Liver (tissue), 9 donors: Measurements from ENCODE around the gene FAM168B. TPM values are rescaled to one million over a fixed set of nuclear protein-coding genes. Genes with fewer than 3 reads are reported as not detected.

ENCODE experiments used
- DNase-seq: peaks from one replicate; pipeline ENCODE4 v3.0.0-alpha.2; 2017; ENCODE audit warnings: low spot score
- H3K27ac ChIP-seq, 2 donors: one replicate each; pipeline ENCODE4 v1.7.0; 2013; ENCODE audit warnings: inconsistent platforms in 2 of 2, low read length in 2 of 2, control low read depth in 1 of 2, low read depth in 1 of 2, mild to moderate bottlenecking in 1 of 2
- H3K27me3 ChIP-seq, 4 donors: one replicate each; pipeline versions ENCODE4 v1.6.1 to v1.7.0; 2013; ENCODE audit warnings: low read length in 3 of 4, inconsistent platforms in 1 of 4, mild to moderate bottlenecking in 1 of 4, moderate library complexity in 1 of 4; ENCODE audit not compliant: control insufficient read depth in 4 of 4, insufficient read depth in 4 of 4
- H3K36me3 ChIP-seq, 4 donors: one replicate each; pipeline versions ENCODE4 v1.6.1 to v1.7.0; 2013; ENCODE audit warnings: low read length in 3 of 4, mild to moderate bottlenecking in 3 of 4, low read depth in 1 of 4, moderate library complexity in 1 of 4; ENCODE audit not compliant: control insufficient read depth in 4 of 4, insufficient read depth in 3 of 4
- H3K4me1 ChIP-seq, 4 donors: one replicate each; pipeline versions ENCODE4 v1.6.1 to v1.7.0; 2013; ENCODE audit warnings: low read length in 3 of 4, mild to moderate bottlenecking in 3 of 4, moderate library complexity in 1 of 4; ENCODE audit not compliant: control insufficient read depth in 4 of 4, insufficient read depth in 4 of 4
- H3K4me3 ChIP-seq, 3 donors: one replicate each; pipeline versions ENCODE4 v1.6.1 to v1.7.0; 2013; ENCODE audit warnings: low read length in 3 of 3, control low read depth in 1 of 3, low read depth in 1 of 3, mild to moderate bottlenecking in 1 of 3
- H3K9ac ChIP-seq, 2 donors: one replicate each; pipeline ENCODE4 v1.7.0; 2013; ENCODE audit warnings: low read length in 2 of 2, mild to moderate bottlenecking in 2 of 2, moderate library complexity in 2 of 2, control low read depth in 1 of 2, low read depth in 1 of 2
- H3K9me3 ChIP-seq, 4 donors: one replicate each; pipeline versions ENCODE4 v1.6.1 to v1.7.0; 2013; ENCODE audit warnings: low read length in 3 of 4; ENCODE audit not compliant: control insufficient read depth in 4 of 4
- EGR1 ChIP-seq, 2 donors: IDR thresholded peaks; 2 replicates each; pipeline ENCODE4 v1.6.1; 2016 to 2018; ENCODE audit warnings: antibody characterized with exemption in 2 of 2, low read depth in 2 of 2
- FOXA1 ChIP-seq: IDR thresholded peaks from 2 replicates; pipeline ENCODE4 v1.6.1; 2016; ENCODE audit warnings: antibody characterized with exemption
- FOXA2 ChIP-seq: IDR thresholded peaks from 2 replicates; pipeline ENCODE4 v1.6.1; 2016; ENCODE audit warnings: antibody characterized with exemption
- GABPA ChIP-seq, 2 donors: IDR thresholded peaks in 1 of 2; conservative IDR thresholded peaks in 1 of 2; 2 replicates each; pipeline ENCODE4 v1.6.1; 2016; ENCODE audit warnings: antibody characterized with exemption in 2 of 2, mild to moderate bottlenecking in 1 of 2, moderate library complexity in 1 of 2
- HNF4A ChIP-seq, 2 donors: conservative IDR thresholded peaks; 2 replicates each; pipeline ENCODE4 v1.6.1; 2016; ENCODE audit warnings: antibody characterized with exemption in 2 of 2, mild to moderate bottlenecking in 2 of 2
- JUND ChIP-seq, 2 donors: IDR thresholded peaks; 2 replicates each; pipeline ENCODE4 v1.6.1; 2016; ENCODE audit warnings: antibody characterized with exemption in 2 of 2
- RAD21 ChIP-seq, 2 donors: IDR thresholded peaks; 2 replicates each; pipeline ENCODE4 v1.6.1; 2016; ENCODE audit warnings: antibody characterized with exemption in 2 of 2, mild to moderate bottlenecking in 2 of 2
- RXRA ChIP-seq, 2 donors: IDR thresholded peaks; 2 replicates each; pipeline ENCODE4 v1.6.1; 2017 to 2018; ENCODE audit warnings: antibody characterized with exemption in 2 of 2, mild to moderate bottlenecking in 1 of 2
- SP1 ChIP-seq: IDR thresholded peaks from 2 replicates; pipeline ENCODE4 v1.6.1; 2018; ENCODE audit warnings: antibody characterized with exemption, mild to moderate bottlenecking
- TAF1 ChIP-seq: conservative IDR thresholded peaks from 2 replicates; pipeline ENCODE4 v1.6.1; 2016; ENCODE audit warnings: antibody characterized with exemption, mild to moderate bottlenecking
- YY1 ChIP-seq: IDR thresholded peaks from 2 replicates; pipeline ENCODE4 v1.6.1; 2016; ENCODE audit warnings: antibody characterized with exemption, mild to moderate bottlenecking
- WGBS: extraction: QIAGEN DNeasy Blood & Tissue Kit; methylation state at CpG from one replicate; pipeline ENCODE4 v1.1.7; 2013; 5-methylcytosine and 5-hydroxymethylcytosine counted together
- polyA plus RNA-seq, 2 donors: library from polyadenylated mRNA; stranded (reverse) in 1 of 2; unstranded in 1 of 2; fragments of 200-250 nt in 1 of 2; fragments of >200 nt in 1 of 2; fragmentation: Nextera tagmentation in 1 of 2; extraction: Ambion mirVana in 1 of 2; gene quantifications; one replicate each; pipeline versions ENCODE4 v1.2.1 to v1.2.3, GENCODE V29; 2013 to 2015
- total RNA-seq, 2 donors: library from RNA; depleted of rRNA; stranded (reverse); fragments of >200 nt; gene quantifications; one replicate each; pipeline ENCODE4 v1.2.3, GENCODE V29; 2014
- TF ChIP-seq, protein P1 (sequence below): fragments of 150-350 bp; IDR thresholded peaks from 2 replicates; pipeline ENCODE4 v1.5.1; 2017; ENCODE audit warnings: improper control_type of control experiment, low read depth, low read length; ENCODE audit not compliant: missing input control
- TF ChIP-seq, protein P2 (sequence below): IDR thresholded peaks from 2 replicates; pipeline ENCODE4 v1.6.1; 2016; ENCODE audit warnings: antibody characterized with exemption
- TF ChIP-seq, protein P3 (sequence below): IDR thresholded peaks from 2 replicates; pipeline ENCODE4 v1.6.1; 2016; ENCODE audit warnings: antibody characterized with exemption, mild to moderate bottlenecking
- TF ChIP-seq, protein P4 (sequence below): IDR thresholded peaks from 2 replicates; pipeline ENCODE4 v1.6.1; 2016; ENCODE audit warnings: antibody characterized with exemption
- donor health status: healthy.
- donor health status: healthy.
- donor health status: healthy.
- donor health status: healthy.
- donor health status: healthy.

FAM168B gene
- total and polyA plus RNA-seq, 4 donors = 13.9 to 62.3 (median 30.8) TPM

DNA sequence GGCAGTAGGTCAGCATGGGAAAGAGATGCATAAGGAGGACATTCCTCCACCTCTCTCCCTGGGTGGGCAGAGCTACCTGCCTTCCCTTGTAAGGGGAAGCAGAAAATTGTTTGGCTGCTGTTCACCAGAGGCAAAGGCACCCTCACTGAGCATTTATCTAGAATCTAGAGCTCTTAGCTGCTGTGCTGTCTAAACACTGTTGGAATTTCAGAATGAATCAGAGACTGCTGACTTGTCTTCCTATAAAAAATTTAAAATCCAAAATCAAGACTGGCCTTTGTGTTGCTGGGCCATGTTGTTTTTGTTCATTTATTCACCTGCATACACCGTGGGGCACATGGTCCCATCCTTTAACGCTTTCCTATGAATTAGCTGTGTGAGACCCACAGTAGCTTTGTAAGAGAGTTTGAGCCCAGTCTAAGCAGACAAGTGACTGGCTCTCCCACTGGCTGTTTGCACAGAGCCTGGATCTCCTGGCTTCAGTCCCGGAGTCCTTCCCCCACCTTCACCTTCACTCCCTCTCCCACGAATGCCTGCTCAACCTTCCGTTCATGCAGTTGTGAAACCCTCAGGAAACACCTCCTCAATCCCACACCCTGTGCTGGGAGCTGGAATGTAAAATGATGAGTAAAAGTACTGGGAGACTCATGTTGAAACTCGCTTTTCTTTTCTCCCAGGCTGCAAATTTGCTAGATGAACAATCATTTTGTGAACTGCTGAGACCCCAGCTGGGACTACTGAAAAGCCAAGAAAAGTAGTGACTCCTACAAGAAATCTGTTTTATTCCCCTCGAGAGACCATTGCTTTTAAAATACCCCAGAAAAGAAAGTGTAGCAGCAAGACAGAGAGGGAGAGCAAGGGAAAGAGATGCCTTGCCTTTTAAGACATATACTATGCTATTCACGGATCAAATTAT is 76.2 kb downstream of the FAM168B start:
- 34% methylated on average over 8 of the region's 8 CpGs for WGBS
- no peak overlapping the region for H3K9ac ChIP-seq

DNA sequence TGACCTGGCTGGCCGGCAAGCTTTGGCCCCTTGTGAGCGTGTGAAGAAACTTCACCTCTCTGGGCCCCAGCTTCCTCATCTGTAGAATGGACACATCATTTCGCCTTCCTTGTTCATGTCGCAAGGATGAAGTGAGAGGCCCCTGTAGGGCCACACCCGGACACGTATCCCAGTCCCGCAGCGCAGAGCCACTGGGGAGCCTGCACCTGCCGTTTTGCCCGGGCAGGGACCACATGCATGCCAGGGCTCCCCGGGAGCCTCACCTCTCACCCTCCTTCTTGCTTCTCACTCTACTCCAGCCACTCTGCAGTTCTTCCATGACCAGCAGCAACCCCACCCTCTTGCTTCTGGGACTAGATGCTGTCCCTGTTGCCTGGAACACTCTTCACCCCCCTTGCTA is 77.5 kb downstream of the FAM168B start:
- Histone ChIP-seq H3K4me3 (no peak overlapping the region), H3K27ac (no peak overlapping the region), H3K9me3 (no peaks in the 10 kb centered on the region), H3K4me1 (no peaks in the 10 kb centered on the region), H3K36me3 (no peaks in the 10 kb centered on the region), H3K27me3 (peaks cover 0 to 4% (median 0%) of the 10 kb centered on the region in 4 donors), H3K9ac (no peak overlapping the region)
- DNase-seq = no peak
- no peak for TF ChIP-seq HNF4A (conservative IDR thresholded peaks at IDR 0.05)
- TF ChIP-seq FOXA2 = no peak
- no peak for TF ChIP-seq RXRA (IDR thresholded peaks at IDR 0.05)
- TF ChIP-seq, protein P1, sequence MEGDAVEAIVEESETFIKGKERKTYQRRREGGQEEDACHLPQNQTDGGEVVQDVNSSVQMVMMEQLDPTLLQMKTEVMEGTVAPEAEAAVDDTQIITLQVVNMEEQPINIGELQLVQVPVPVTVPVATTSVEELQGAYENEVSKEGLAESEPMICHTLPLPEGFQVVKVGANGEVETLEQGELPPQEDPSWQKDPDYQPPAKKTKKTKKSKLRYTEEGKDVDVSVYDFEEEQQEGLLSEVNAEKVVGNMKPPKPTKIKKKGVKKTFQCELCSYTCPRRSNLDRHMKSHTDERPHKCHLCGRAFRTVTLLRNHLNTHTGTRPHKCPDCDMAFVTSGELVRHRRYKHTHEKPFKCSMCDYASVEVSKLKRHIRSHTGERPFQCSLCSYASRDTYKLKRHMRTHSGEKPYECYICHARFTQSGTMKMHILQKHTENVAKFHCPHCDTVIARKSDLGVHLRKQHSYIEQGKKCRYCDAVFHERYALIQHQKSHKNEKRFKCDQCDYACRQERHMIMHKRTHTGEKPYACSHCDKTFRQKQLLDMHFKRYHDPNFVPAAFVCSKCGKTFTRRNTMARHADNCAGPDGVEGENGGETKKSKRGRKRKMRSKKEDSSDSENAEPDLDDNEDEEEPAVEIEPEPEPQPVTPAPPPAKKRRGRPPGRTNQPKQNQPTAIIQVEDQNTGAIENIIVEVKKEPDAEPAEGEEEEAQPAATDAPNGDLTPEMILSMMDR = no peak
- 94% methylated on average over 11 of the region's 11 CpGs for WGBS

More for the DNA sequence above, 76.2 kb downstream of the FAM168B start:
- DNase-seq = no peak
- no peaks in the 10 kb centered on the region for H3K27me3 ChIP-seq
- TF ChIP-seq, protein P1 = no peak
- peak in 1 of 2 donors; percentile 25 for TF ChIP-seq HNF4A (conservative IDR thresholded peaks at IDR 0.05)
- no peaks in the 10 kb centered on the region for H3K9me3 ChIP-seq
- H3K4me3 ChIP-seq = no peak overlapping the region
- H3K27ac ChIP-seq = no peak overlapping the region
- no peaks in the 10 kb centered on the region for H3K4me1 ChIP-seq
- no peaks in the 10 kb centered on the region for H3K36me3 ChIP-seq

DNA sequence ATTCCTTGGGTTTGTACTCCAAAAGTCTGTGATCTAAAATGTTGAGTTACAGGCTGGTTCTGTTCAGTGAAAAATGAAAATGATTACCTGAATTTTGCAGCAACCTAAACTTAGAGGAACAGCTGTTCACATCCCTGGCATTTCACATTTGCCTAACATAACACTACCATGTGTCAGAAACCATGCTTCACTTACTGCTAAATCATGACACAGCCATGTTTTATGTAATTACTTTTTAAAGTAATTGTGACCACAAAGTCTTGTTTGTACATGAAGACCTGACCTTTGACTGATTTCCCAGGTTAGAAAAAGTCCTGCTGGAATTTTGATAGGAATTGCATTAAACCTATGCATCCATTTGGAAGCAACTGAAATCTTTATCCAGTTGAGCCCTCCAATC is 79.1 kb downstream of the FAM168B start:
- no peak overlapping the region for H3K9ac ChIP-seq
- no peaks in the 10 kb centered on the region for H3K4me1 ChIP-seq
- H3K4me3 ChIP-seq = no peak overlapping the region
- no peak overlapping the region for H3K27ac ChIP-seq
- H3K9me3 ChIP-seq = no peaks in the 10 kb centered on the region
- H3K27me3 ChIP-seq = peaks cover 0 to 8% (median 0%) of the 10 kb centered on the region in 4 donors
- no peak for DNase-seq
- H3K36me3 ChIP-seq = no peaks in the 10 kb centered on the region
- no peak for TF ChIP-seq RAD21 (IDR thresholded peaks at IDR 0.05)
- TF ChIP-seq JUND (IDR thresholded peaks at IDR 0.05) = no peak
- no peak for TF ChIP-seq YY1
- TF ChIP-seq, protein P2, sequence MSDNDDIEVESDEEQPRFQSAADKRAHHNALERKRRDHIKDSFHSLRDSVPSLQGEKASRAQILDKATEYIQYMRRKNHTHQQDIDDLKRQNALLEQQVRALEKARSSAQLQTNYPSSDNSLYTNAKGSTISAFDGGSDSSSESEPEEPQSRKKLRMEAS = no peak
- TF ChIP-seq RXRA (IDR thresholded peaks at IDR 0.05) = no peak
- TF ChIP-seq FOXA1 = no peak
- TF ChIP-seq, protein P1 = no peak
- TF ChIP-seq TAF1 = no peak
- TF ChIP-seq, protein P3, sequence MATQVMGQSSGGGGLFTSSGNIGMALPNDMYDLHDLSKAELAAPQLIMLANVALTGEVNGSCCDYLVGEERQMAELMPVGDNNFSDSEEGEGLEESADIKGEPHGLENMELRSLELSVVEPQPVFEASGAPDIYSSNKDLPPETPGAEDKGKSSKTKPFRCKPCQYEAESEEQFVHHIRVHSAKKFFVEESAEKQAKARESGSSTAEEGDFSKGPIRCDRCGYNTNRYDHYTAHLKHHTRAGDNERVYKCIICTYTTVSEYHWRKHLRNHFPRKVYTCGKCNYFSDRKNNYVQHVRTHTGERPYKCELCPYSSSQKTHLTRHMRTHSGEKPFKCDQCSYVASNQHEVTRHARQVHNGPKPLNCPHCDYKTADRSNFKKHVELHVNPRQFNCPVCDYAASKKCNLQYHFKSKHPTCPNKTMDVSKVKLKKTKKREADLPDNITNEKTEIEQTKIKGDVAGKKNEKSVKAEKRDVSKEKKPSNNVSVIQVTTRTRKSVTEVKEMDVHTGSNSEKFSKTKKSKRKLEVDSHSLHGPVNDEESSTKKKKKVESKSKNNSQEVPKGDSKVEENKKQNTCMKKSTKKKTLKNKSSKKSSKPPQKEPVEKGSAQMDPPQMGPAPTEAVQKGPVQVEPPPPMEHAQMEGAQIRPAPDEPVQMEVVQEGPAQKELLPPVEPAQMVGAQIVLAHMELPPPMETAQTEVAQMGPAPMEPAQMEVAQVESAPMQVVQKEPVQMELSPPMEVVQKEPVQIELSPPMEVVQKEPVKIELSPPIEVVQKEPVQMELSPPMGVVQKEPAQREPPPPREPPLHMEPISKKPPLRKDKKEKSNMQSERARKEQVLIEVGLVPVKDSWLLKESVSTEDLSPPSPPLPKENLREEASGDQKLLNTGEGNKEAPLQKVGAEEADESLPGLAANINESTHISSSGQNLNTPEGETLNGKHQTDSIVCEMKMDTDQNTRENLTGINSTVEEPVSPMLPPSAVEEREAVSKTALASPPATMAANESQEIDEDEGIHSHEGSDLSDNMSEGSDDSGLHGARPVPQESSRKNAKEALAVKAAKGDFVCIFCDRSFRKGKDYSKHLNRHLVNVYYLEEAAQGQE = no peak
- TF ChIP-seq EGR1 (IDR thresholded peaks at IDR 0.05; ENCODE audit: low read depth in 2 of 2) = no peak
- TF ChIP-seq, protein P4, sequence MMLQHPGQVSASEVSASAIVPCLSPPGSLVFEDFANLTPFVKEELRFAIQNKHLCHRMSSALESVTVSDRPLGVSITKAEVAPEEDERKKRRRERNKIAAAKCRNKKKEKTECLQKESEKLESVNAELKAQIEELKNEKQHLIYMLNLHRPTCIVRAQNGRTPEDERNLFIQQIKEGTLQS = no peak
- TF ChIP-seq GABPA (IDR thresholded peaks at IDR 0.05 in 1 of 2, conservative IDR thresholded peaks at IDR 0.05 in 1 of 2) = no peak
- no peak for TF ChIP-seq SP1
- no peak for TF ChIP-seq FOXA2
- TF ChIP-seq HNF4A (conservative IDR thresholded peaks at IDR 0.05) = no peak
